HG03064 (cell line): ENCODE results near the gene SLX4IP.
A peak's percentile ranks its signal among the peaks of the same experiment; 100 is the strongest.

Source experiments
- ATAC-seq: cut with Tn5 transposase; IDR thresholded peaks from one replicate; pipeline ENCODE4 v1.9.1; 2021; ENCODE audit warnings: low read depth; ENCODE audit not compliant: unreplicated experiment

SLX4IP gene

GRCh38 chr20:10462516-10462915, 27.4 kb downstream of the SLX4IP start:
- no peak for ATAC-seq

DNA sequence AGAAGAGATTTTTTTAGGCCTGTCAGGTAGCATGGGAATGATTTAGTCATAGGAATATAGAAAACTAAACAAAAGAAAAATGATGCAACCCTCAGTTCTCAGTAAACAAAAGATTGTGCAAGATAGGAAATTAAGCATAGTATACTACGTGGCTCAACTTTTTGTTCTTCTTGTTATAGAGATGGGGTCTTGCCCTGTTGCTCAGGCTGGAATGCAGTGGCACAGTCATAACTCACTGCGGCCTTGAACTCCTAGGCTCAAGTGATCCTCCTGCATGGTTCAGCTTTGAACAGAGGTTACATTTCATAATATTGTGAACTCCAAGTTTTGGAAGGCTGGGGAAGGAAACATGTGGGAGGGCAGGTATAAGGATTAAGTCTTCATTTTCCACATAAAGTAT, 28.5 kb downstream of the SLX4IP start:
- ATAC-seq: no peak

GRCh38 chr20:10465135-10465534, 30.0 kb downstream of the SLX4IP start:
- ATAC-seq: no peak

- ATAC-seq: no peak
Measured at GRCh38 chr20:10466325-10466724, 31.2 kb downstream of the SLX4IP start.

DNA sequence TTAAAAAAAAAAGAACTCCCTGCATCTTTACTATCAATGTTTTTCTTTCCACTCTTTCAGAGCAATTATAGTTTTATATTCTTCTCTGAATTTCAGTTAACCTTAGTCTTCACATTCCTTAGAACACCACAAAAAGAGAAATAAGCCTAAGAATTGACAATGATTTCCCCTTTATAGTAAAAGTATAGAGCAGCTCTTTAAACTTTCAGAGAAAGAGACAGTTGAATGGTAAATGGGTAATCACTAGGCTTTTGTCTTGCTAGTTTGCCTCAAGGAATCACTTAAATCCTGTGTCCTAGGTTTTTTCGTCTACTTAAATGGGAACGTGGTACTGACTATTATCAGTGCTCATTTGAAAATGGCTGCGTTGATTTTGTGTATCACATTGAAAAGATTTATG, 31.8 kb downstream of the SLX4IP start:
- ATAC-seq: no peak

DNA sequence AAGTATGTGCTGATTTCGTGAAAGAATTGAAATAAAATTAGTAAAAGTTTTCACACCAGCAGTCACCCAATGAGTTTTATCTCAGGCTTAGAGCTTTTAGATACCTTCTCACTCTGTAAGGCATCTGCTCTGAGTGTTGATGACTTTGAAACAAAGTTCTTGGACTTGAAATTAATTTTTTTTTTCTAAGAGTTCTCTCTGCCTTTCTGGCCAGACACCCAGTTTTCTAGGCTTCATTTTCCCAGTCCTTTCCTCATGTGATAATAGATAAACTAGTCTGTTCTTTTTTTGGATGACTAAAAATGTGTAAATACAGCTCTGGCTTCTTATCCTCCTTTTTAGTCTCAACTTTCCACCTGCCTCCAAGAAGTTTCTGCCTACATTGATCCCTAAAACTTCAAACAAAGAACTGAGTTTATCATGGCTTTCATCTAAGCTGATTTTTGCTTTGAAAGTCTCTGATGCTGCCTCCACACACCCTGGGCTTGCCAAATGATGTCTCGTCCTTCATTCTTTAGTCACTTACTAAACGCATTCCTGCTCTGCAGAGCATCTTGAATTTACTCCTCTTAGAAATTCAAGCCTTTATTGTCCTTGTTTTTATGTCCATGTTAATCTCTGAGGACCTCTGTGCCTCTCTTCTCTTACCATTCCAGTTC, 32.7 kb downstream of the SLX4IP start:
- ATAC-seq: no peak

GRCh38 chr20:10468340-10468845, 33.3 kb downstream of the SLX4IP start:
- no peak for ATAC-seq

DNA sequence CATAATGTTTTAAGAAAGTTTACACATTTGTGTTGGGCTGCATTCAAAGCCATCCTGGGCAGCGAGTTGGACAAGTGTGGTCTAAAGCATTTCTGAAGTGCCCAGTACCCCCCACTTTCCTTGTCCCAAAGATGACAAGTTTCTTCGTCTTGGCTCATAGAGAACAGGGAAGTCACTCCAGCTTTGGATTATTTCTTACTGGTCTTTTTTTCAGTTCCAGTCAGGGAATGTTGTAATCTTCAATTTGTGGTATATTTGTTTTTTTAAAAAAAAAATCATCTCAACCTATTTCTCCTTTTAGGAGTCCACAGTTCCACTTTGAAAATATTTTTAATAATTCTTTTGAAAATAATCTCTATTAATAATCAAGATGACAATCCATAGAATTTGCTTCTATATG, 34.0 kb downstream of the SLX4IP start:
- ATAC-seq: no peak

GRCh38 chr20:10469599-10469998, 34.5 kb downstream of the SLX4IP start:
- no peak for ATAC-seq

DNA sequence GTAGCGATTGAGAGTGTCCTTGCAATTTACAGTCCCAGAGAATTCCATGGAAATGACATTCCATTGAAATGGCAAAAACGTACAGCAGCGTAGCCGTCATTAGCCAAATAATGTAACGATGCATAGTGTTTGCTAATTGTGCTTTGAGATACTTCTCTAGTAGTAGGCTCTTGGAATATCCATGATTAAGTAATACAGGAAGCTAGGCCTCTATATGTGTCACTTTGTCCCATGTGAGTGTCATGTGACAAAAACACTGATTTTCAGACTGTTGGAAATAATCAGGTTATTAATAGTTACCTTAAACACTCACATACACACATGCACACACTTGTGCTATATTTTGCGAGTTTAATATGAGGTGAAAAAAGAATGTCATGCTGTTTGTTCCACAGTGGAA, 35.2 kb downstream of the SLX4IP start:
- ATAC-seq: no peak

DNA sequence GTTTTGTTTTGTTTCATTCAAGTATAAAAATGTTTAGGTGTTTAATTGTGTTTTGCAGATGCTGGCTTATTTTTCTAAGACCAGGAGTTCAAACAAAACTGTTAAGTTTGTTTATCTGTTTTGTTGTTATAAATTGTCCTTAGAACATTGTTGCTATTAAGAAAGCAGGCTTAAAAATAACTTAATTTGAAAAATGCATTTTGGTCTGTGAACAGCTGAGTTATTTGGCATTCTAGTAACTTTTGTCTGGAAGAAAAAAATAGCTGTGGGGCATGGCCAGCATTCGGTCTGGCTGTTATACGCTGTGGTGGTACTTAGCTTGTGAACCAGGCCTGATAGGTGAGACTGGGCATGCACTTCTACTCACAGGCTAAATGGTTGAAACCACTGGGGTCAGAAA, 37.8 kb downstream of the SLX4IP start:
- no peak for ATAC-seq

DNA sequence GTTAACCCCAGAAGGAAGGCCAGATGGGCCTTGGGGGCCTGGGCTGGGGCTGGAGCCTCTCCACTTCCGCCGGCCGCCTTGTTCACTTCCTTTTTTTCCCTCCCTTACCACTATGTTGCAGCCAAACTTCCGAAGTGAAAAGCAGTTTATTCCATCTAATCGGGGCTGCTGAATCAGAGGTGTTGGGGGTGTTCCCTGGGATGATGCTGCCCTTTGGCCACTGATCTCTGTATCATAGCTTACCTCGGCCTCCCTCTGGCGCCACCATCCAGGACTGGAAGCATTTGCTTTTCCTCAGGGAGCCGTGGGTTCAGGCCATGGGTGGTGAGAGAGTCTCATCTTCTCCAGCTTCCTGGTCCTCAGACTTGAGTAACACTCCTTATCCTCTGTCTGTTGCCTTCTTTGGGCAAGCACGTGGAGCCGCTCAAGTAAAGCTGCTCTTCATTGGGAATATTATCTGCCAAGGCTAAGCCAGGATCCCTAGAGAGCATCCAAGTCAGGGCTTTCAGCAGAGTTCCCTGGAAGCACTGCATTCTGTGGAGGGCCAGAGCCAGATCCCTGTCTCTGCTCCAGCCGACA, 39.6 kb downstream of the SLX4IP start:
- no peak for ATAC-seq

DNA sequence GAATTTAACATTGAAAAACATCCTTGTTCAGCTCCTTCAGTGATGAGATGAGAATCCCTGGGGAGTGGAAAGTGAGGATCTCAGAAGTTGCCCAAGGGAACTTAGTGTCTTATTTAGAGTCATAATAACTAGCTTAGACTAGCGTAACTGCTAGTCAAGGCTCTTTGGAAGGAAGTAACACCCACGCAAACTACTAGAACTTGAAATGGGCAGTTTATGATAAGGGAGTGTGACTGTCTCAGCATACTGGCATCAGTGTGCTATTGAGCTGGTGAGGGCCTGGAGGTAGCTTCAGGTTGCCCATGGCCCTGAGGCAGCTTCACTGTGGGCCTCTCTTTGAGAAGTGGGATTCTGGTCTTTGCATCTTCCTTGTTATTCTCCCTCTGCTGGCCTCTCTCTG, 40.1 kb downstream of the SLX4IP start:
- ATAC-seq: no peak

DNA sequence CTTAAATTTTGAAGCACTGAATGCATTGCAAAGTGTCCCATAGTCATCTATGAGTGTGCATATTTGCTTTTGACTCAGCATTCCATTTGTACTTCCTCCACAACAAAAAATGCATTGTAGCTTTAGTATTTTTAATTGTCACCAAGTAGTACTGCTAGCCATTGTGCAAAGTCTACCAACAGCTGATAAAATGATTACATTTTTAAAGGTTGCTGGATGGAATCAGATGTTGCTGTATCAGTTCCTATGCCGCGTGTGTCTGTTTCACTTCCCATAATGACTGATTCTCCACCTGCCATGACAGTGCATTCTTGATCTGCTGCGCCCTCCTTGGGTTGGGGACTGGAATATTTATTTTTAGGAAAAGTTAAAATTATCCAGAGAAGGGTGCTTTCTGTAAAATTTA, 41.2 kb downstream of the SLX4IP start:
- peak; percentile 55 for ATAC-seq

DNA sequence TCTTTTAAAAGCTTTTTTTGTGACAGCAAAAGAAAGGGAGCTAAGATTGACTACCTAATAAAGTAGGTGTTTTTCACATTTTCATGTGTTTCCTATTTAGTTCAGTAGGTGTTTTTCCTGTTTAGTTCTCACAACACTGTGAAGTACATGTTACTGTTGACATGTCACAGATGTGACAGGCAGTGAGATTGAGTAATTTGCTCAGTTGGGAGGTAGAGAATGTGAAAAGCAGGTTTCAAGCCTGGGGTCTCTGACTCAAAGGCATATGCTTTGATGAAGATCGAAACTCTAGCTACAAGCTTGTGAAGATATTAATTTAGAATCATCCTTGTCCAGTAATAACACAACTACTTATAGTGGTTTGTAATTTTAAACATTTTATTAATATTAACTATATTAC, 43.1 kb downstream of the SLX4IP start:
- ATAC-seq: peak; percentile 76

GRCh38 chr20:10478930-10479329, 43.8 kb downstream of the SLX4IP start:
- no peak for ATAC-seq

- no peak for ATAC-seq
Measured at GRCh38 chr20:10481676-10482075, 46.6 kb downstream of the SLX4IP start.

- ATAC-seq: no peak
Measured at GRCh38 chr20:10483691-10484090, 48.6 kb downstream of the SLX4IP start.

GRCh38 chr20:10487142-10488136, 52.3 kb downstream of the SLX4IP start:
- no peak for ATAC-seq

DNA sequence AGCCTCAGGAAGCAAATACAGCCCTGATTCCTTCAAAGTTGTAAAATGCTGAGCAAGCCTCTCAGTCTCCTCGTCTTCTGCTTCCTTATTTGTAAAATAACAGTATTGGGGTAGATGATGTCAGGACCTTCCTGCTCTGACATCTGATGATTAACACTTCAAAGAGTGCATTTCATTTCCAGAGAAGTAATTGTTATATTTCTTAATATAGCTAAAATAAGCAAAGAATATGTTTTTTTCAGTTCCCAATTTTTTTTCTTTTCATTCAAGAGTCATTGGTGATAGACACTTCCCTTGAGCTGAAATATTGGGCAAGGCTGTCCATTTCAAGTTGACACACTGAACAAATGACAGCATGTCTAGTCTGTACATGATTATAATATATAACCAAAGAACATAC, 53.4 kb downstream of the SLX4IP start:
- no peak for ATAC-seq

- no peak for ATAC-seq
Measured at GRCh38 chr20:10489853-10490252, 54.7 kb downstream of the SLX4IP start.
